PC-9 (cell line): ENCODE data around the gene ANKRD17.

Experiments used
- EZH2 ChIP-seq: fragments of 200-600 bp; sonication (generic); IDR thresholded peaks from 2 replicates; pipeline ENCODE4 v1.8.0; 2017; ENCODE audit warnings: antibody characterized with exemption, low read depth
- TF ChIP-seq, protein P1 (sequence below): fragments of 200-600 bp; sonication (generic); conservative IDR thresholded peaks from 2 replicates; pipeline ENCODE4 v1.6.1; 2017; ENCODE audit warnings: mixed run types, antibody characterized with exemption, mild to moderate bottlenecking, moderate library complexity

DNA sequence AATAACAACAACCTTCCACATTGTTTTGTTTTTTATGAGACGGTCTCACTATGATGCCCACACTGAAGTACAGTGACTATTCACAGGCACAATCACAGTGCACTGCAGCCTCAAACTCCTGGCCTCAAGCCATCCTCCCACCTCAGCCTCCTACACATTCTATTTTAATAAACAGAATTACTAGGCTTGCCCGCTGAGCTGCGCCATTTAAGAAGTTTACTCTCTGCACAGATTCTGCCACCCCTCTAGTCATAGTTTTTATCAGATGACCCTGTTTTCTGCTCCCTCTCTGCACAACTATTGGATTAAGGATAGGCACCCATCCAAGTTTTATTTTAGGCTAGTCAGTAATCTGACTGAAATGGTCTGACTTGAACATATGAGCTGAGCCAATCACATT is 177.8 kb downstream of the ANKRD17 start:
- TF ChIP-seq, protein P1, sequence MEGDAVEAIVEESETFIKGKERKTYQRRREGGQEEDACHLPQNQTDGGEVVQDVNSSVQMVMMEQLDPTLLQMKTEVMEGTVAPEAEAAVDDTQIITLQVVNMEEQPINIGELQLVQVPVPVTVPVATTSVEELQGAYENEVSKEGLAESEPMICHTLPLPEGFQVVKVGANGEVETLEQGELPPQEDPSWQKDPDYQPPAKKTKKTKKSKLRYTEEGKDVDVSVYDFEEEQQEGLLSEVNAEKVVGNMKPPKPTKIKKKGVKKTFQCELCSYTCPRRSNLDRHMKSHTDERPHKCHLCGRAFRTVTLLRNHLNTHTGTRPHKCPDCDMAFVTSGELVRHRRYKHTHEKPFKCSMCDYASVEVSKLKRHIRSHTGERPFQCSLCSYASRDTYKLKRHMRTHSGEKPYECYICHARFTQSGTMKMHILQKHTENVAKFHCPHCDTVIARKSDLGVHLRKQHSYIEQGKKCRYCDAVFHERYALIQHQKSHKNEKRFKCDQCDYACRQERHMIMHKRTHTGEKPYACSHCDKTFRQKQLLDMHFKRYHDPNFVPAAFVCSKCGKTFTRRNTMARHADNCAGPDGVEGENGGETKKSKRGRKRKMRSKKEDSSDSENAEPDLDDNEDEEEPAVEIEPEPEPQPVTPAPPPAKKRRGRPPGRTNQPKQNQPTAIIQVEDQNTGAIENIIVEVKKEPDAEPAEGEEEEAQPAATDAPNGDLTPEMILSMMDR, result no peak
- no peak for TF ChIP-seq EZH2
